Measurements from ENCODE around the gene GDA. TPM values are rescaled to one million over a fixed set of nuclear protein-coding genes. Genes with fewer than 3 reads are reported as not detected.
A peak's percentile ranks its signal among the peaks of the same experiment; 100 is the strongest.

The GDA gene
- total RNA-seq, 1 donor from 2014 or later, result 2.7 TPM

DNA sequence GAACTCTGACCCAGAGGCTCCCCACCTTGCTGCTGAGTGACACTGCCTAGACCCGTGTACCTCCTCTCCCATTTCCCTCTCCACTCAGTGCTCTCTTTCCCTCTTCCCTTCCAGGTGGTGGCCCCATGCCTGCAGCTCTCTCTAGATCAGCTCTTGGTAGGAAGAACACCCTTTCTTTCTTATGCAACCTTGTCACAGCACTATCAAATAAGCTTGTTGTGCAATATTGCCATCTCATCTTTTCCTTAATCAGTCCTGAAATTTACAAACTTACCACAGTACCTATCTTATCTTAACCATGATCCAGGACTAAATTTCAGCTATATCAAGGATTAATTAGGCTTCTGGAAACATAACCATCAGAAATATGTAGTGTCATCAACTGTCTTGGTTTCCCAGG, 127.2 kb downstream of the GDA start:
- Histone ChIP-seq H3K79me2 (ENCODE audit: low read depth) (no peaks in the 10 kb centered on the region), H3K4me3 (no peak overlapping the region), H3K36me3 (no peaks in the 10 kb centered on the region), H3K9ac (no peak overlapping the region), H3K4me1 (no peaks in the 10 kb centered on the region), H3K27me3 (no peaks in the 10 kb centered on the region), H3K4me2 (no peak overlapping the region), H2AFZ (replicated peaks) (no peak overlapping the region), H4K20me1 (ENCODE audit: low read depth) (no peaks in the 10 kb centered on the region), H3K9me3 (ENCODE audit: low read depth) (no peaks in the 10 kb centered on the region), H3F3A (ENCODE audit: low read depth) (no peaks in the 10 kb centered on the region), H3K27ac (no peak overlapping the region)
- TF ChIP-seq EZH2phosphoT487 (IDR thresholded peaks at IDR 0.05), result no peak
- no peak for TF ChIP-seq EZH2 (IDR thresholded peaks at IDR 0.05)
- TF ChIP-seq, protein P1, sequence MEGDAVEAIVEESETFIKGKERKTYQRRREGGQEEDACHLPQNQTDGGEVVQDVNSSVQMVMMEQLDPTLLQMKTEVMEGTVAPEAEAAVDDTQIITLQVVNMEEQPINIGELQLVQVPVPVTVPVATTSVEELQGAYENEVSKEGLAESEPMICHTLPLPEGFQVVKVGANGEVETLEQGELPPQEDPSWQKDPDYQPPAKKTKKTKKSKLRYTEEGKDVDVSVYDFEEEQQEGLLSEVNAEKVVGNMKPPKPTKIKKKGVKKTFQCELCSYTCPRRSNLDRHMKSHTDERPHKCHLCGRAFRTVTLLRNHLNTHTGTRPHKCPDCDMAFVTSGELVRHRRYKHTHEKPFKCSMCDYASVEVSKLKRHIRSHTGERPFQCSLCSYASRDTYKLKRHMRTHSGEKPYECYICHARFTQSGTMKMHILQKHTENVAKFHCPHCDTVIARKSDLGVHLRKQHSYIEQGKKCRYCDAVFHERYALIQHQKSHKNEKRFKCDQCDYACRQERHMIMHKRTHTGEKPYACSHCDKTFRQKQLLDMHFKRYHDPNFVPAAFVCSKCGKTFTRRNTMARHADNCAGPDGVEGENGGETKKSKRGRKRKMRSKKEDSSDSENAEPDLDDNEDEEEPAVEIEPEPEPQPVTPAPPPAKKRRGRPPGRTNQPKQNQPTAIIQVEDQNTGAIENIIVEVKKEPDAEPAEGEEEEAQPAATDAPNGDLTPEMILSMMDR (IDR thresholded peaks at IDR 0.05), result no peak
- Mint-ChIP-seq H3K36me3 (no peaks in the 10 kb centered on the region), H3K9me3 (no peaks in the 10 kb centered on the region), H3K4me1 (no peaks in the 10 kb centered on the region), H3K27ac (no peak overlapping the region), H3K27me3 (ENCODE audit: insufficient read depth, low read depth) (peaks cover 6% of the 10 kb centered on the region), H3K4me3 (no peak overlapping the region)
- DNase-seq (ENCODE audit: low spot score), result no peak

DNA sequence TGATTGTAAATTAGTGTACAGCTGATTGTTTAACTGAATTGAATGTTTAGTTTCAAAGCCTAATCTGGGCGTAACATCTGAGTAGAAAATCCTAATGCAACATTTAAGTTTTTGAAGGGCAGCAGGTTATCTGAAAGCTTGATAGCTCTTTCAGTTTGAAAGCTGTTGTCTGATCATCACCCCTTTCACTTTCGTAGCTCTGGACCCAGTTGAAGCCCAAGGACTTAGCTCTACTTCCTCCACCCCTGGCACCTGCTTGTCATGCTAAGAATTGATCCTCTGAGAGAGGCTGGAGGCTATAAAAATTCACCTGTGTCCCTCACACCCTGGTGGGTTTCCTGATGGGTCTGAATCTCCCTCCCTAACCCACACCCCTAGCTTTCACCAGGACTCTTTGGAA, 129.7 kb downstream of the GDA start:
- Histone ChIP-seq H3K79me2 (ENCODE audit: low read depth) (no peaks in the 10 kb centered on the region), H4K20me1 (ENCODE audit: low read depth) (no peaks in the 10 kb centered on the region), H3K27me3 (no peaks in the 10 kb centered on the region), H3K4me3 (no peak overlapping the region), H3K27ac (no peak overlapping the region), H3K4me2 (no peak overlapping the region), H3K9ac (no peak overlapping the region), H3K36me3 (no peaks in the 10 kb centered on the region), H2AFZ (replicated peaks) (no peak overlapping the region), H3K9me3 (ENCODE audit: low read depth) (no peaks in the 10 kb centered on the region), H3F3A (ENCODE audit: low read depth) (no peaks in the 10 kb centered on the region), H3K4me1 (no peaks in the 10 kb centered on the region)
- no peaks in the 10 kb centered on the region for H3K4me1 Mint-ChIP-seq
- DNase-seq (ENCODE audit: low spot score), result no peak
- no peak for TF ChIP-seq EZH2phosphoT487 (IDR thresholded peaks at IDR 0.05)
- TF ChIP-seq EZH2 (IDR thresholded peaks at IDR 0.05), result no peak
- TF ChIP-seq, protein P1 (IDR thresholded peaks at IDR 0.05), result no peak
- H3K27me3 Mint-ChIP-seq (ENCODE audit: insufficient read depth, low read depth), result peaks cover 10% of the 10 kb centered on the region
- no peak overlapping the region for H3K27ac Mint-ChIP-seq
- H3K36me3 Mint-ChIP-seq, result no peaks in the 10 kb centered on the region
- H3K4me3 Mint-ChIP-seq, result no peak overlapping the region
- H3K9me3 Mint-ChIP-seq, result no peaks in the 10 kb centered on the region

DNA sequence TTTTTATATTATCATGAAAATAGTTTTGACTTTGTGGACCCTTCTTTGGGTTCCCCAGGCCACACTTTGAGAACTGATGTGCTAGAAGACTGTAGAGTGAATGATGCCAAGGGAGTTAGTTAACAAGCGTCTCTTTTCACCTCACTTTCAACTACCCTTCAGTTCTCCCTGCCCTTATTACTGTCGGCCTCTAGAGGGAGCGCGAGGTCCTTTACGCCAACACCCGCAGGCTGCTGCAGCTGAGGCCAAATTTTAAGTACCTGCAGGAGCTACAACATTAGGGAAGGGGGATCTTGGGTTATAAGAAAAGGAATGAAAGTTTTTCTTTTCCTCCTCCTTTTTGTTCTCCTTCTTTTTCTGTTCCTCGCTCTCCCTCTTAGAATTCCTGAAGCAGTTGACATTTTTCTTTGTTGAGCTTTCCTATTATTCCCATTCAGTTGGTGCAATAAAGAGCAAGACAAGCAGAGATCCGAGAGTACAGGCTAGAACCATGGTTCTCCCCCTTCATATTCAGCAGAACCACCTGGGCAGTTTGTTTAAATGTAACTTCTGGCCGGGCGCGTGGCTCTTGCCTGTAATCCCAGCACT, 131.8 kb downstream of the GDA start:
- Mint-ChIP-seq H3K4me3 (no peak overlapping the region), H3K27me3 (ENCODE audit: insufficient read depth, low read depth) (peaks cover 9% of the 10 kb centered on the region), H3K9me3 (no peaks in the 10 kb centered on the region), H3K4me1 (no peaks in the 10 kb centered on the region), H3K36me3 (no peaks in the 10 kb centered on the region), H3K27ac (no peak overlapping the region)
- H3K79me2 ChIP-seq (ENCODE audit: low read depth), result no peaks in the 10 kb centered on the region
- TF ChIP-seq, protein P1 (IDR thresholded peaks at IDR 0.05), result peak; percentile 95
- TF ChIP-seq EZH2 (IDR thresholded peaks at IDR 0.05), result no peak
- no peak overlapping the region for H3K4me2 ChIP-seq
- H3K27ac ChIP-seq, result no peak overlapping the region
- no peaks in the 10 kb centered on the region for H3K9me3 ChIP-seq (ENCODE audit: low read depth)
- no peaks in the 10 kb centered on the region for H3K36me3 ChIP-seq
- no peaks in the 10 kb centered on the region for H3K4me1 ChIP-seq
- no peaks in the 10 kb centered on the region for H4K20me1 ChIP-seq (ENCODE audit: low read depth)
- H3F3A ChIP-seq (ENCODE audit: low read depth), result no peaks in the 10 kb centered on the region
- no peaks in the 10 kb centered on the region for H3K27me3 ChIP-seq
- H3K4me3 ChIP-seq, result no peak overlapping the region
- H2AFZ ChIP-seq (replicated peaks), result no peak overlapping the region
- H3K9ac ChIP-seq, result no peak overlapping the region
- peak; percentile 75 for DNase-seq (ENCODE audit: low spot score)

Data from neural progenitor cell (in vitro differentiated cells).